Psoas muscle (tissue), 8 donors: ENCODE results near the gene FSTL1. TPM values are rescaled to one million over a fixed set of nuclear protein-coding genes. Genes with fewer than 3 reads are reported as not detected.

ENCODE experiments used
- ATAC-seq, 4 donors: fragments of 200-7000 bp; cut with Tn5 transposase; one replicate each; pipeline ENCODE4 v1.9.1; 2020; ENCODE audit warnings: moderate library complexity in 3 of 4, mild to moderate bottlenecking in 2 of 4
- DNase-seq, 2 donors: peaks; one replicate each; pipeline ENCODE4 v3.0.0-alpha.2; 2020
- H3K27ac ChIP-seq: fragments of 200-600 bp; one replicate; pipeline ENCODE4 v1.8.0; 2022
- H3K27me3 ChIP-seq, 3 donors: fragments of 200-600 bp in 1 of 3; one replicate each; pipeline versions ENCODE4 v1.6.1 to v1.8.0; 2013 to 2022; ENCODE audit warnings: low read length in 2 of 3, mild to moderate bottlenecking in 2 of 3, moderate library complexity in 1 of 3; ENCODE audit not compliant: insufficient read depth in 3 of 3
- H3K36me3 ChIP-seq, 2 donors: fragments of 200-600 bp in 1 of 2; one replicate each; pipeline versions ENCODE4 v1.6.1 to v1.8.0; 2013 to 2022; ENCODE audit warnings: low read depth in 1 of 2, mild to moderate bottlenecking in 1 of 2, moderate library complexity in 1 of 2; ENCODE audit not compliant: insufficient read depth in 1 of 2
- H3K4me1 ChIP-seq: fragments of 200-600 bp; one replicate; pipeline ENCODE4 v1.8.0; 2022
- H3K4me3 ChIP-seq: fragments of 200-600 bp; one replicate; pipeline ENCODE4 v1.8.0; 2022; ENCODE audit warnings: mild to moderate bottlenecking
- H3K9me3 ChIP-seq: fragments of 200-600 bp; one replicate; pipeline ENCODE4 v1.8.0; 2022
- WGBS, 3 donors: extraction: QIAGEN DNeasy Blood & Tissue Kit; methylation state at CpG; one replicate each; pipeline versions ENCODE4 v1.1.6 to v1.1.7; 2013; 5-methylcytosine and 5-hydroxymethylcytosine counted together
- intact Hi-C, 2 donors: fragments of 100-400 bp; cut with DNase I; formaldehyde crosslinking; loops; one replicate each; pipeline versions ENCODE4 v1.11.0 to v1.14.2; 2022
- polyA plus RNA-seq, 3 donors: library from polyadenylated mRNA; stranded (reverse); fragments of 200-250 nt; gene quantifications; one replicate each; pipeline ENCODE4 v1.2.3, GENCODE V29; 2013
- total RNA-seq, 4 donors: library from RNA; stranded (reverse); fragmentation: NEBNext Ultra II Directional in 2 of 4; extraction: Animal tissue kit (Norgen Biotek cat#: 25700) in 2 of 4; gene quantifications; one replicate each; pipeline versions ENCODE4 v1.2.1 to v1.2.4, GENCODE V29; 2021 to 2023
- TF ChIP-seq, protein P1 (sequence below): fragments of 200-600 bp; IDR thresholded peaks from one replicate; pipeline ENCODE4 v1.8.0; 2022; ENCODE audit warnings: antibody characterized with exemption
- donor health status: healthy with polysubstance abuse.
- donor health status: DM: no; HTN: no; CAD: no; lungs with moderate emphysema.
- donor health status: Bipolar disorder and iron deficiency.
- donor health status: healthy.
- donor health status: DM: yes; HTN: yes; CAD: no.
- donor health status: DM: no; HTN: no; CAD: no.
- donor health status: DM: no; HTN: no; CAD: no.
- donor health status: DM: yes; HTN: yes; CAD: no.

FSTL1 gene
- total and polyA plus RNA-seq, 7 donors, result 11.9 to 62.6 (median 43.9) TPM

DNA sequence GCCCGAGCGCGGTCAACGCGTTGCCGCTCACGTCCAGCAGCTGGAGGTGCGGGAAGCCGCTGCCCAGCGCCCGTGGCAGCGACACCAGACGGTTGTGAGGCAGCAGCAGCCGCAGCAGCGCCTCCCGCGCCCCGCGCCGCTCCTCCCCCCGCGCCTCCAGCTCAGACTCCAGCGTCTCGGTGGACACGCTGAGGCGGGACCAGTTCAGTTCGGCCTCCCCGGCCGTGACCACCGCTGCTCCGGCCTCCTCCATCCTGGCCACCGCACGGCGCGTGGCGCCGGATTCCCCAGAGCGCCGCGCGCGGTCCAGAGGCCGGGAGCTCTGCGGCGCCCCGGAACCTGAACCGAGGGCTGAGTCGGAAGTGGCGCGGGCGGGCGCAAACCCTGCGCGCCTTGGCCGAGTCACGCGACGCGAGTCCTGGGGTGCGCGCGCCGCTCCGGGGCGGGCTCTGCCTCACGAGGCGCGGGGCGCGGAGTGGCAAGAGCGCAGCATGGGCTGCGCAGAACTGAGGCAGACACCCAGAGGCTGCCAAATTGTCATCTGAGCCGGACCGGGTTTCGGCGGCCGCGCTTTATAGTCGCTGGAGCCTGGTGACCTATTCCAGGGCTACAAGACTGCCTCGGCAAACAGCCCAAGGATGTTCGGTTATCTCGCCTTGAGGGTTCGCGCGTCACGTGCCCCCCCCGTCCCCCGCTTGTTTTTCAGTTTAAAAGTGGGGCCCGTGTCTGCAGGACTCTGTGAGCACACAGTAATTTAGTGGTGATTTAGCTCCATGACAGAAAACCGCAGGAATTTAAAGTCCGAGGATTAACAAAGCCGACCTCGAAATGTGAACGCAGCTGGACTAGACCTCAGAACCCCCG, 101.6 kb downstream of the FSTL1 start, which contains the start of gene LRRC58:
Gene LRRC58, minus strand, starts transcription at position 364 of the 864 bp plus-strand sequence. Its CDS starts 111 bp downstream, at position 253.
- intact Hi-C loops, result loop anchor here (5.0 kb wide), 2 partner anchors 68 to 457 kb away; no protein-coding TSS in a partner anchor
- no peaks in the 10 kb centered on the region for H3K36me3 ChIP-seq
- H3K27ac ChIP-seq, result peak within 1 kb of the TSS; percentile 94
- TF ChIP-seq, protein P1, sequence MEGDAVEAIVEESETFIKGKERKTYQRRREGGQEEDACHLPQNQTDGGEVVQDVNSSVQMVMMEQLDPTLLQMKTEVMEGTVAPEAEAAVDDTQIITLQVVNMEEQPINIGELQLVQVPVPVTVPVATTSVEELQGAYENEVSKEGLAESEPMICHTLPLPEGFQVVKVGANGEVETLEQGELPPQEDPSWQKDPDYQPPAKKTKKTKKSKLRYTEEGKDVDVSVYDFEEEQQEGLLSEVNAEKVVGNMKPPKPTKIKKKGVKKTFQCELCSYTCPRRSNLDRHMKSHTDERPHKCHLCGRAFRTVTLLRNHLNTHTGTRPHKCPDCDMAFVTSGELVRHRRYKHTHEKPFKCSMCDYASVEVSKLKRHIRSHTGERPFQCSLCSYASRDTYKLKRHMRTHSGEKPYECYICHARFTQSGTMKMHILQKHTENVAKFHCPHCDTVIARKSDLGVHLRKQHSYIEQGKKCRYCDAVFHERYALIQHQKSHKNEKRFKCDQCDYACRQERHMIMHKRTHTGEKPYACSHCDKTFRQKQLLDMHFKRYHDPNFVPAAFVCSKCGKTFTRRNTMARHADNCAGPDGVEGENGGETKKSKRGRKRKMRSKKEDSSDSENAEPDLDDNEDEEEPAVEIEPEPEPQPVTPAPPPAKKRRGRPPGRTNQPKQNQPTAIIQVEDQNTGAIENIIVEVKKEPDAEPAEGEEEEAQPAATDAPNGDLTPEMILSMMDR, result peak; percentile 24
- 0% methylated on average over 79 to 95 of the region's 95 CpGs for WGBS, 3 donors
- no peaks in the 10 kb centered on the region for H3K27me3 ChIP-seq
- ATAC-seq (peak; percentile 96 to 98 (median 96)), DNase-seq (peak; percentile 95 to 96)
- no peaks in the 10 kb centered on the region for H3K9me3 ChIP-seq
- H3K4me1 ChIP-seq, result peaks cover 16% of the 10 kb centered on the region
- H3K4me3 ChIP-seq, result peak within 1 kb of the TSS; percentile 89

- Histone ChIP-seq H3K27ac (peak overlapping the region; percentile 94), H3K36me3 (no peaks in the 10 kb centered on the region), H3K9me3 (no peaks in the 10 kb centered on the region), H3K27me3 (no peaks in the 10 kb centered on the region), H3K4me1 (peaks cover 16% of the 10 kb centered on the region), H3K4me3 (peak overlapping the region; percentile 89)
- ATAC-seq, result no peak
- intact Hi-C loops, result loop anchor here (5.0 kb wide), 2 partner anchors 69 to 456 kb away; no protein-coding TSS in a partner anchor
- TF ChIP-seq, protein P1, result no peak
- no peak for DNase-seq
- WGBS, 3 donors, result 3 to 4% (median 3%) methylated on average over 41 of the region's 41 CpGs
Observed at GRCh38 chr3:120348065-120348990, 102.5 kb downstream of the FSTL1 start.

- Histone ChIP-seq H3K27ac (no peak overlapping the region), H3K9me3 (peaks cover 6% of the 10 kb centered on the region), H3K4me3 (no peak overlapping the region), H3K27me3 (no peaks in the 10 kb centered on the region), H3K4me1 (peaks cover 7% of the 10 kb centered on the region), H3K36me3 (no peaks in the 10 kb centered on the region)
- ATAC-seq (no peak), DNase-seq (no peak)
- TF ChIP-seq, protein P1, result no peak
- WGBS, 3 donors, result 18 to 50% (median 49%) methylated on average over 1 of the region's 1 CpG
- intact Hi-C loops, result no loop called here
Observed at GRCh38 chr3:120344349-120344748, 106.4 kb downstream of the FSTL1 start.

Other genes starting within 250 kb of the FSTL1 start
- under 1 TPM in 2 of 4 donors, not detected in 2; 0.36 to 0.43 TPM for gene GPR156, start 165.8 kb downstream of the FSTL1 start, total RNA-seq
- gene GPR156, start 165.8 kb downstream of the FSTL1 start, polyA plus RNA-seq, result under 1 TPM in 2 of 3 donors, not detected in 1; 0.01 to 0.05 TPM
- 1 to 10 TPM; 5.7 to 8.4 (median 6.9) TPM for gene LRRC58, start 101.6 kb downstream of the FSTL1 start, total RNA-seq
- gene LRRC58, start 101.6 kb downstream of the FSTL1 start, polyA plus RNA-seq, result 10 to 100 TPM in 1 of 3 donors, 1 to 10 TPM in 2; 3.4 to 13.2 (median 6.8) TPM
- 100 to 1,000 TPM; 301 to 379 (median 314) TPM for gene NDUFB4, start 145.3 kb upstream of the FSTL1 start, total RNA-seq
- gene NDUFB4, start 145.3 kb upstream of the FSTL1 start, polyA plus RNA-seq, result 100 to 1,000 TPM; 297 to 542 (median 382) TPM
- gene HGD, start 231.2 kb upstream of the FSTL1 start, total RNA-seq, result under 1 TPM in 2 of 4 donors, not detected in 2; 0.40 to 0.46 TPM
- under 1 TPM; 0.09 to 0.46 (median 0.13) TPM for gene HGD, start 231.2 kb upstream of the FSTL1 start, polyA plus RNA-seq